Activated T-helper 17 cell treated with anti-CD3 and anti-CD28 coated beads, Interleukin-2, amount 50 U/mL, for 72 hours (primary cell): ENCODE results near the gene IKZF5. TPM values are rescaled to one million over a fixed set of nuclear protein-coding genes. Genes with fewer than 3 reads are reported as not detected.

Experiments
- ATAC-seq: fragments of 150-1000 bp; cut with Tn5 transposase; replicated peaks from 2 replicates; pipeline ENCODE4 v1.10.0; 2021; ENCODE audit warnings: mild to moderate bottlenecking, moderate library complexity
- H3K27ac Mint-ChIP-seq: one replicate; pipeline ENCODE4 v1.8.0; 2022; ENCODE audit warnings: mixed read lengths
- H3K27me3 Mint-ChIP-seq: one replicate; pipeline ENCODE4 v1.8.0; 2022; ENCODE audit warnings: mixed read lengths
- H3K36me3 Mint-ChIP-seq: one replicate; pipeline ENCODE4 v1.8.0; 2022; ENCODE audit warnings: low read depth, mild to moderate bottlenecking, mixed read lengths
- H3K4me1 Mint-ChIP-seq: one replicate; pipeline ENCODE4 v1.8.0; 2022; ENCODE audit warnings: mixed read lengths
- H3K4me3 Mint-ChIP-seq: one replicate; pipeline ENCODE4 v1.8.0; 2022; ENCODE audit warnings: mild to moderate bottlenecking, mixed read lengths
- H3K9me3 Mint-ChIP-seq: one replicate; pipeline ENCODE4 v1.8.0; 2022; ENCODE audit warnings: mixed read lengths
- total RNA-seq, 2 donors: library from RNA; stranded (reverse); gene quantifications; one replicate each; pipeline ENCODE4 v1.2.3, GENCODE V29; 2022

IKZF5 gene
- total RNA-seq, 2 donors from 2014 or later = 15.0 to 18.4 TPM

- H3K27ac Mint-ChIP-seq = peak overlapping the region; percentile 56
- H3K9me3 Mint-ChIP-seq = no peaks in the 10 kb centered on the region
These were observed 7.2 kb downstream of the IKZF5 start for GRCh38 chr10:123001370-123001769.

GRCh38 chr10:123000155-123000554, 8.4 kb downstream of the IKZF5 start:
- peak; percentile 37 for ATAC-seq
- Mint-ChIP-seq H3K9me3 (no peaks in the 10 kb centered on the region), H3K4me1 (peaks cover 21% of the 10 kb centered on the region), H3K4me3 (peak overlapping the region; percentile 1), H3K27me3 (no peaks in the 10 kb centered on the region), H3K27ac (peak overlapping the region; percentile 13), H3K36me3 (peaks cover 54% of the 10 kb centered on the region)

More at GRCh38 chr10:123001370-123001769, 7.2 kb downstream of the IKZF5 start:
- H3K4me1 Mint-ChIP-seq = peaks cover 26% of the 10 kb centered on the region
- peaks cover 54% of the 10 kb centered on the region for H3K36me3 Mint-ChIP-seq
- H3K4me3 Mint-ChIP-seq = peak overlapping the region; percentile 1
- no peak for ATAC-seq
- no peaks in the 10 kb centered on the region for H3K27me3 Mint-ChIP-seq

GRCh38 chr10:122999347-122999746, 9.2 kb downstream of the IKZF5 start:
- ATAC-seq = no peak
- Mint-ChIP-seq H3K36me3 (peaks cover 62% of the 10 kb centered on the region), H3K4me1 (peaks cover 21% of the 10 kb centered on the region), H3K4me3 (no peak overlapping the region), H3K27me3 (no peaks in the 10 kb centered on the region), H3K27ac (peak overlapping the region; percentile 13), H3K9me3 (no peaks in the 10 kb centered on the region)

GRCh38 chr10:122998934-122999333, 9.7 kb downstream of the IKZF5 start:
- Mint-ChIP-seq H3K27me3 (no peaks in the 10 kb centered on the region), H3K36me3 (peaks cover 66% of the 10 kb centered on the region), H3K4me3 (no peak overlapping the region), H3K4me1 (peaks cover 21% of the 10 kb centered on the region), H3K27ac (no peak overlapping the region), H3K9me3 (no peaks in the 10 kb centered on the region)
- ATAC-seq = no peak

GRCh38 chr10:122998360-122998917, 10.2 kb downstream of the IKZF5 start:
- Mint-ChIP-seq H3K9me3 (no peaks in the 10 kb centered on the region), H3K27ac (no peak overlapping the region), H3K36me3 (peaks cover 71% of the 10 kb centered on the region), H3K4me1 (peaks cover 21% of the 10 kb centered on the region), H3K4me3 (no peak overlapping the region), H3K27me3 (no peaks in the 10 kb centered on the region)
- no peak for ATAC-seq

GRCh38 chr10:122997864-122998263, 10.7 kb downstream of the IKZF5 start:
- Mint-ChIP-seq H3K9me3 (no peaks in the 10 kb centered on the region), H3K27me3 (no peaks in the 10 kb centered on the region), H3K36me3 (peaks cover 77% of the 10 kb centered on the region), H3K4me1 (peaks cover 21% of the 10 kb centered on the region), H3K27ac (no peak overlapping the region), H3K4me3 (no peak overlapping the region)
- ATAC-seq = no peak

- Mint-ChIP-seq H3K36me3 (peaks cover 76% of the 10 kb centered on the region), H3K27me3 (no peaks in the 10 kb centered on the region), H3K4me3 (no peak overlapping the region), H3K4me1 (peaks cover 14% of the 10 kb centered on the region), H3K9me3 (no peaks in the 10 kb centered on the region), H3K27ac (no peak overlapping the region)
- ATAC-seq = no peak
These were observed 12.7 kb downstream of the IKZF5 start for GRCh38 chr10:122995936-122996335.

- ATAC-seq = no peak
- Mint-ChIP-seq H3K27me3 (no peaks in the 10 kb centered on the region), H3K4me1 (no peaks in the 10 kb centered on the region), H3K4me3 (no peak overlapping the region), H3K36me3 (peaks cover 78% of the 10 kb centered on the region), H3K9me3 (no peaks in the 10 kb centered on the region), H3K27ac (no peak overlapping the region)
These were observed 14.7 kb downstream of the IKZF5 start for GRCh38 chr10:122993797-122994336.

GRCh38 chr10:122992031-122992585, 16.5 kb downstream of the IKZF5 start:
- ATAC-seq = no peak
- peaks cover 63% of the 10 kb centered on the region for H3K36me3 Mint-ChIP-seq
- H3K9me3 Mint-ChIP-seq = no peaks in the 10 kb centered on the region
- H3K4me1 Mint-ChIP-seq = no peaks in the 10 kb centered on the region
- H3K27me3 Mint-ChIP-seq = no peaks in the 10 kb centered on the region
- H3K4me3 Mint-ChIP-seq = no peak overlapping the region
- H3K27ac Mint-ChIP-seq = no peak overlapping the region

- no peak overlapping the region for H3K4me3 Mint-ChIP-seq
- peak overlapping the region; percentile 14 for H3K27ac Mint-ChIP-seq
- H3K9me3 Mint-ChIP-seq = no peaks in the 10 kb centered on the region
- H3K4me1 Mint-ChIP-seq = no peaks in the 10 kb centered on the region
- ATAC-seq = no peak
- H3K36me3 Mint-ChIP-seq = peaks cover 54% of the 10 kb centered on the region
- no peaks in the 10 kb centered on the region for H3K27me3 Mint-ChIP-seq
These were observed 18.3 kb downstream of the IKZF5 start for GRCh38 chr10:122990278-122990677.

- H3K9me3 Mint-ChIP-seq = no peaks in the 10 kb centered on the region
- H3K4me3 Mint-ChIP-seq = no peak overlapping the region
- no peaks in the 10 kb centered on the region for H3K4me1 Mint-ChIP-seq
- no peaks in the 10 kb centered on the region for H3K27me3 Mint-ChIP-seq
- H3K27ac Mint-ChIP-seq = no peak overlapping the region
- H3K36me3 Mint-ChIP-seq = peaks cover 51% of the 10 kb centered on the region
- no peak for ATAC-seq
These were observed 20.1 kb downstream of the IKZF5 start for GRCh38 chr10:122988501-122988900.

- no peak for ATAC-seq
- no peak overlapping the region for H3K27ac Mint-ChIP-seq
- H3K4me3 Mint-ChIP-seq = no peak overlapping the region
- no peaks in the 10 kb centered on the region for H3K27me3 Mint-ChIP-seq
- no peaks in the 10 kb centered on the region for H3K9me3 Mint-ChIP-seq
- H3K4me1 Mint-ChIP-seq = peaks cover 2% of the 10 kb centered on the region
- peaks cover 36% of the 10 kb centered on the region for H3K36me3 Mint-ChIP-seq
These were observed 22.3 kb downstream of the IKZF5 start for GRCh38 chr10:122986335-122986734.

GRCh38 chr10:122984708-122985107, 23.9 kb downstream of the IKZF5 start:
- H3K27me3 Mint-ChIP-seq = no peaks in the 10 kb centered on the region
- H3K4me1 Mint-ChIP-seq = peaks cover 16% of the 10 kb centered on the region
- no peaks in the 10 kb centered on the region for H3K9me3 Mint-ChIP-seq
- no peak for ATAC-seq
- H3K36me3 Mint-ChIP-seq = peaks cover 27% of the 10 kb centered on the region
- no peak overlapping the region for H3K4me3 Mint-ChIP-seq
- H3K27ac Mint-ChIP-seq = no peak overlapping the region

- H3K9me3 Mint-ChIP-seq = no peaks in the 10 kb centered on the region
- ATAC-seq = no peak
- H3K4me1 Mint-ChIP-seq = peaks cover 16% of the 10 kb centered on the region
- no peaks in the 10 kb centered on the region for H3K27me3 Mint-ChIP-seq
- peaks cover 27% of the 10 kb centered on the region for H3K36me3 Mint-ChIP-seq
- H3K4me3 Mint-ChIP-seq = no peak overlapping the region
- H3K27ac Mint-ChIP-seq = no peak overlapping the region
These were observed 24.7 kb downstream of the IKZF5 start for GRCh38 chr10:122983898-122984297.

GRCh38 chr10:122981066-122981464, 27.5 kb downstream of the IKZF5 start:
- peaks cover 19% of the 10 kb centered on the region for H3K36me3 Mint-ChIP-seq
- peaks cover 16% of the 10 kb centered on the region for H3K4me1 Mint-ChIP-seq
- H3K27ac Mint-ChIP-seq = peak overlapping the region; percentile 93
- no peaks in the 10 kb centered on the region for H3K9me3 Mint-ChIP-seq
- H3K27me3 Mint-ChIP-seq = no peaks in the 10 kb centered on the region
- peak overlapping the region; percentile 90 for H3K4me3 Mint-ChIP-seq
- no peak for ATAC-seq
